Common myeloid progenitor, CD34-positive (primary cell): ENCODE results near the gene DMTF1.
"Not testable (repeated sequence)": the region's sequence is repeated elsewhere in the genome, so short reads cannot be mapped to it uniquely, and the experiment has no call there.

Experiments used
- CTCF ChIA-PET: fragments of 350-600 bp; sonication (Branson Sonifier 250); formaldehyde crosslinking; loops from one replicate; lab custom pipeline; 2021; ENCODE audit warnings: antibody characterized with exemption; lab: Charles Lee
- POLR2A ChIA-PET: fragments of 350-600 bp; sonication (Branson Sonifier 250); formaldehyde crosslinking; loops from one replicate; lab custom pipeline; 2021; ENCODE audit warnings: antibody characterized with exemption; lab: Charles Lee
- DNase-seq, 3 donors: peaks; one replicate each; pipeline versions ENCODE4 v3.0.0 to v3.0.0-alpha.2; 2013
- H3K27ac ChIP-seq, 2 experiments: 1 replicate in 1 of 2; 2 replicates in 1 of 2; pipeline ENCODE4 v1.7.0; 2013; ENCODE audit warnings: inconsistent platforms in 2 of 2, low read length in 2 of 2, mild to moderate bottlenecking in 2 of 2, low read depth in 1 of 2, moderate library complexity in 1 of 2; ENCODE audit not compliant: severe bottlenecking in 2 of 2, insufficient read depth in 1 of 2, poor library complexity in 1 of 2
- H3K27me3 ChIP-seq, 5 experiments: replicated peaks in 2 of 5; 1 replicate in 3 of 5; 2 replicates in 2 of 5; pipeline versions ENCODE4 v1.6.1 to v1.7.0; 2013; ENCODE audit warnings: low read length in 4 of 5, mild to moderate bottlenecking in 2 of 5, moderate library complexity in 2 of 5, inconsistent platforms in 1 of 5; ENCODE audit not compliant: insufficient read depth in 5 of 5, control insufficient read depth in 4 of 5
- H3K36me3 ChIP-seq, 4 experiments: 1 replicate in 2 of 4; 2 replicates in 2 of 4; pipeline versions ENCODE4 v1.6.1 to v1.7.0; 2013; ENCODE audit warnings: low read length in 3 of 4, control low read depth in 1 of 4, mild to moderate bottlenecking in 1 of 4; ENCODE audit not compliant: control insufficient read depth in 4 of 4, insufficient read depth in 4 of 4
- H3K4me1 ChIP-seq, 4 experiments: 1 replicate in 3 of 4; 2 replicates in 1 of 4; pipeline versions ENCODE4 v1.6.1 to v1.7.1; 2013; ENCODE audit warnings: low read length in 3 of 4, mild to moderate bottlenecking in 3 of 4, control low read depth in 1 of 4, inconsistent platforms in 1 of 4, moderate library complexity in 1 of 4; ENCODE audit not compliant: control insufficient read depth in 4 of 4, insufficient read depth in 4 of 4; ENCODE audit errors: control extremely low read depth in 1 of 4
- H3K4me3 ChIP-seq, 7 experiments: 1 replicate in 4 of 7; 2 replicates in 3 of 7; pipeline versions ENCODE4 v1.5.1 to v1.7.0; 2013; ENCODE audit warnings: mild to moderate bottlenecking in 7 of 7, low read length in 6 of 7, moderate library complexity in 6 of 7, inconsistent platforms in 2 of 7, low read depth in 2 of 7, control low read depth in 1 of 7; ENCODE audit not compliant: insufficient read depth in 4 of 7, control insufficient read depth in 1 of 7; ENCODE audit errors: extremely low read depth in 1 of 7
- H3K9me3 ChIP-seq, 5 experiments: 1 replicate in 4 of 5; 2 replicates in 1 of 5; pipeline versions ENCODE4 v1.6.1 to v1.7.1; 2013; ENCODE audit warnings: low read length in 4 of 5, mild to moderate bottlenecking in 2 of 5, inconsistent platforms in 1 of 5, low read depth in 1 of 5, moderate library complexity in 1 of 5; ENCODE audit not compliant: control insufficient read depth in 4 of 5, insufficient read depth in 2 of 5; ENCODE audit errors: control extremely low read depth in 1 of 5
- WGBS: methylation state at CpG from one replicate; pipeline ENCODE4 v1.1.5; 2013; ENCODE audit not compliant: insufficient coverage; 5-methylcytosine and 5-hydroxymethylcytosine counted together

DMTF1 gene

DNA sequence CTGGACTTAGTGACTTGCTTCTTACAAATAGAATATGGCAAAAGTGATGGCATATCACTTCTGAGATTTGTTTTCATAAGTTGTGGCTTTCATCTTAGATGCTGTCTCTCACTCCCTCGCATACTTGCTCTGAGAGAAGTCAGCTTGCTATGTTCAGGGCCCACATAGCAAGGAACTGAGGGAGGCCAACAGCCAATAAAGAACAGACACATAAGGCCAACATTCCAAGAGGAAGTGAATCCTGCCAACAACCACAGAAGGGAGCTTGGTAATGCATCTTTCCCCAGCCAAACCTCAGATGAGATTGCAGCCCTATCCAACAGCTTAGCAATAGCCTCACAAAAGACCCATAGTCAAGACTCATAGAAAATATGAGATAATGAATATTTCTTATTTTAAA is 39.2 kb upstream of the DMTF1 start:
- Histone ChIP-seq H3K9me3 (peaks cover 0 to 4% (median 2%) of the 10 kb centered on the region in 5 experiments), H3K4me3 (no peak overlapping the region), H3K4me1 (no peaks in the 10 kb centered on the region), H3K36me3 (no peaks in the 10 kb centered on the region), H3K27me3 (no peaks in the 10 kb centered on the region), H3K27ac (no peak overlapping the region)
- DNase-seq, result no peak
- CTCF ChIA-PET, result no interaction called here
- POLR2A ChIA-PET, result no interaction called here
- WGBS, result 83% methylated on average over 1 of the region's 1 CpG

DNA sequence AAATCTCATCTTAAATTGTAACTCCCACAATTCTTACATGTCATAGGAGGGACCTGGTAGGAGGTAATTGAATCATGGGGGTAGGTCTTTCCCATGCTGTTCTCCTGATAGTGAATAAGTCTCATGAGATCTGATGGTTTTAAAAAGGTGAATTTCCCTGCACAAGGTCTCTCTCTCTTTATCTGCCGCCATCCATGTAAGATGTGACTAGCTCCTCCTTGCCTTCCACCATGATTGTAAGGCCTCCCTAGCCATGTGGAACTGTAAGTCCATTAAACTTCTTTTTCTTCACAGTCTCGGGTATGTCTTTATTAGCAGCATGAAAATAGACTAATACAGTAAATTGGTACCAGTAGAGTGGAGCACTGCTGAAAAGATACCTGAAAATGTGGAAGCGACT is 38.3 kb upstream of the DMTF1 start:
- WGBS, result 98% methylated on average over 3 of the region's 3 CpGs
- H3K4me1 ChIP-seq, H3K27me3 ChIP-seq, H3K4me3 ChIP-seq, POLR2A ChIA-PET, H3K9me3 ChIP-seq, DNase-seq, H3K27ac ChIP-seq, H3K36me3 ChIP-seq: not testable (repeated sequence)
- CTCF ChIA-PET, result interaction anchor here (0.7 kb wide), 1 partner anchor 16 kb away, joined by 3 read pairs; no protein-coding TSS in a partner anchor

DNA sequence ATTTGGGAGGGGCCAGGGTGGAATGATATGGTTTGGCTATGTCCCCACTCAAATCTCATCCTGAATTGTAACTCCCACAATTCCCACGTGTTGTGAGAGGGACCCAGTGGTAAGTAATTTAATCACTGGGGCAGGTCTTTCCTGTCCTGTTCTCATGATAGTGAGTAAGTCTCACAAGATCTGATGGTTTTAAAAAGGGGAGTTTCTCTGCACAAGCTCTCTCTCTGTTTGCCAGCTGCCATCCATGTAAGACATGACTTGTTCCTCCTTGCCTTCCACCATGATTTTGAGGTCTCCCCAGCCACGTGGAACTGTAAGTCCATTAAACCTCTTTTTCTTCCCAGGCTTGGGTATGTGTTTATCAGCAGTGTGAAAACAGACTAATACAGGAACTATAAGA is 36.5 kb upstream of the DMTF1 start:
- H3K27me3 ChIP-seq, H3K27ac ChIP-seq, H3K4me1 ChIP-seq, CTCF ChIA-PET, H3K4me3 ChIP-seq, DNase-seq, POLR2A ChIA-PET, H3K9me3 ChIP-seq, H3K36me3 ChIP-seq: not testable (repeated sequence)
- WGBS, result no CpG with 5 or more reads among the region's 2 CpGs

DNA sequence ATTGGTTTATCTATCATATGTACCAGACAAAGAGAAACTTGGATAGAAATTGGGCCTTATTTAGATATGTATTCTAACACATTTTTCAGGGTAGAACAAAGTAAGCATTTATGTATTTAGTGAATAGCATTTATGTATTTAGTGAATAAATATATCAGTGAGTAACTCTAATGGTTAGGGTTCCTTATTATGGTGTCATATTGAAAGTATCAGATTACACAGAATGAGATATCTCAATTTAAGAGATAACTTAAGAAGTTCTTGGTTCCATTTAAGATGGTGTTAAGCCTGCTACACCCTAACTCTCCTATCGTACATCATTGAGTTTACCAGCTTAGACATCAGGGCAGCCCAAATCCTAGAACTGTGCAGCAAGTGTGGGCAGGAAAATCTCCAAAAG is 35.9 kb upstream of the DMTF1 start:
- H3K4me1 ChIP-seq, result no peaks in the 10 kb centered on the region
- H3K36me3 ChIP-seq, result no peaks in the 10 kb centered on the region
- H3K4me3 ChIP-seq, result no peak overlapping the region
- H3K27ac ChIP-seq, result no peak overlapping the region
- no CpG with 5 or more reads among the region's 1 CpG for WGBS
- POLR2A ChIA-PET, result no interaction called here
- H3K27me3 ChIP-seq, result no peaks in the 10 kb centered on the region
- peaks cover 0 to 4% (median 2%) of the 10 kb centered on the region in 5 experiments for H3K9me3 ChIP-seq
- CTCF ChIA-PET, result no interaction called here
- no peak for DNase-seq

DNA sequence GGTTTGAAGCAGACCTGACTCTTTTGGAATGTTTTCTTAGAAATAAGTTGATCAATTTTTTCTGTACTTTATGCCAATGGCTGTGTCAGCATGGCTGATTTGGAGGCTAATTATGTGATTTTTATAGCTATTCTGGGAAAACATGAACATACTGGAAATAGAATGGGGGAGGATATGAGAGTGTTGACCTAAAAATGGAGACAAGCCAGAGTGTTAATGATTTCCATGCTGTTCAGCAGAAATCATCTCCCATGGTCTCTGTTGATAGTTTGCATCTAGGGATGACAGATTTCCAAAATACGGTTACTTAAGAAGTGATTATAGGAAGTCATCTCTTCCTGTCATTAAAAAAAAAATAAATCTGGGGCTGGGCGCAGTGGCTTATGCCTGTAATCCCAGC is 32.7 kb upstream of the DMTF1 start:
- no peak overlapping the region for H3K27ac ChIP-seq
- no peaks in the 10 kb centered on the region for H3K9me3 ChIP-seq
- H3K4me1 ChIP-seq, result no peaks in the 10 kb centered on the region
- WGBS, result 54% methylated on average over 2 of the region's 2 CpGs
- H3K36me3 ChIP-seq, result no peaks in the 10 kb centered on the region
- no peaks in the 10 kb centered on the region for H3K27me3 ChIP-seq
- CTCF ChIA-PET, result no interaction called here
- no peak overlapping the region for H3K4me3 ChIP-seq
- POLR2A ChIA-PET, result no interaction called here
- no peak for DNase-seq

DNA sequence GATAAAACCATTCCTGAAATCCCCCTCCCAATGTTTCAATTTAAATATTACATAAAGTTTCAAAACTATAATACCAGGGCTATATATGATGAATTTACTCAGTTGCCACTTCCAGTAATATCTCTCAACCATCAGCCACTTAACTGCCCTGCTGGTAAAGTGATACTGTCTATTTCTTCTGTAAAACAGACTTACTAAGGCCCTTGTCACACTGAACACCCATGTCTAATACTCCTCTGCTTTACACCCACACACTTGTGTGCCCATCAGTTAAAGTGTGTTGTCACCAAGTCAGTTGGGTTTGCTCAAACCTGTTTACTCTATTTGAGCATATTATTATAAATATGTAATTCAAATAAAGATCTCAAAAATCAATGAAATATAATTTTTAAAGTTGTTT is 29.1 kb upstream of the DMTF1 start:
- CTCF ChIA-PET, result interaction anchor here (1.2 kb wide), 1 partner anchor 208 kb away, joined by 4 read pairs; no protein-coding TSS in a partner anchor
- H3K27ac ChIP-seq, result no peak overlapping the region
- POLR2A ChIA-PET, result no interaction called here

DNA sequence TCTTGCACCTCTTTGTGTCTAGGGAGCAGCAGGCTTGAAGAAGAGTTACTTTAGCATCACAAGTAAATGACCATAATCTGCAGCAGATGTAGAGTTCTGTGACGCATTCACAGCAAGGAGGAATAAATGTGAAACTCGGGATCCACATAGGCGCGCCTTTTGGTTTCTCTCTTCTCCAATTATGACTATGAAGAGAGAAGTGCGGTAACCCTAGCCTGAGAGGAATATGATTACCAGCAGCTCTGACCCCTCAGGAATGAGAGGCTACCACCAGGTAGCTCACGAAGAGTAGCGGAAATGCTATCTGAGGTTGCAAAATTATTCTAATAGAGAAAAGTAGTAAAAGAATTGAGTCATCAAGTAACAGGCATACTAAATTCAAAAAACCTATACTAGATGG is 25.2 kb upstream of the DMTF1 start:
- no peak for DNase-seq
- Histone ChIP-seq H3K4me3 (no peak overlapping the region), H3K36me3 (no peaks in the 10 kb centered on the region), H3K9me3 (no peaks in the 10 kb centered on the region), H3K4me1 (peaks cover 0 to 9% (median 0%) of the 10 kb centered on the region in 4 experiments), H3K27ac (no peak overlapping the region), H3K27me3 (no peaks in the 10 kb centered on the region)
- ChIA-PET CTCF (no interaction called here), POLR2A (no interaction called here)
- 100% methylated on average over 4 of the region's 7 CpGs for WGBS

More for the DNA sequence above, 29.1 kb upstream of the DMTF1 start:
- H3K4me1 ChIP-seq, result no peaks in the 10 kb centered on the region
- H3K4me3 ChIP-seq, result no peak overlapping the region
- no peak for DNase-seq
- H3K36me3 ChIP-seq, result no peaks in the 10 kb centered on the region
- H3K27me3 ChIP-seq, result no peaks in the 10 kb centered on the region
- H3K9me3 ChIP-seq, result no peaks in the 10 kb centered on the region
